ENCODE results near the gene MEOX2.

The MEOX2 gene

GRCh38 chr7:15687546-15688278, 1.2 kb upstream of the MEOX2 start:
- peak; percentile 6 for TF ChIP-seq CTCF (IDR thresholded peaks at IDR 0.05; ENCODE audit: low read depth, low read length)
- DNase-seq (ENCODE audit: low read depth in 2 of 2) = peak in 1 of 2 donors; percentile 40
- H3K4me3 ChIP-seq (replicated peaks in 1 of 2; ENCODE audit: low read depth in 2 of 2, low read length in 2 of 2) = peak overlapping the region in 1 of 2 donors; percentile 71

GRCh38 chr7:15686957-15687545, 568 bp upstream of the MEOX2 start:
- peak overlapping the region; percentile 46 to 71 for H3K4me3 ChIP-seq (replicated peaks in 1 of 2; ENCODE audit: low read depth in 2 of 2, low read length in 2 of 2)
- no peak for DNase-seq (ENCODE audit: low read depth in 2 of 2)
- no peak for TF ChIP-seq CTCF (IDR thresholded peaks at IDR 0.05; ENCODE audit: low read depth, low read length)

GRCh38 chr7:15685358-15686294, 857 bp downstream of the MEOX2 start:
- peak overlapping the region; percentile 46 to 71 for H3K4me3 ChIP-seq (replicated peaks in 1 of 2; ENCODE audit: low read depth in 2 of 2, low read length in 2 of 2)
- DNase-seq (ENCODE audit: low read depth in 2 of 2) = peak; percentile 80 to 84

GRCh38 chr7:15684871-15685270, 1.6 kb downstream of the MEOX2 start:
- DNase-seq (ENCODE audit: low read depth in 2 of 2) = peak; percentile 7 to 73
- TF ChIP-seq CTCF (IDR thresholded peaks at IDR 0.05; ENCODE audit: low read depth, low read length) = no peak
- H3K4me3 ChIP-seq (replicated peaks in 1 of 2; ENCODE audit: low read depth in 2 of 2, low read length in 2 of 2) = peak overlapping the region in 1 of 2 donors; percentile 71

More at GRCh38 chr7:15685358-15686294, 857 bp downstream of the MEOX2 start:
- no peak for TF ChIP-seq CTCF (IDR thresholded peaks at IDR 0.05; ENCODE audit: low read depth, low read length)

GRCh38 chr7:15684111-15684800, 2.2 kb downstream of the MEOX2 start:
- TF ChIP-seq CTCF (IDR thresholded peaks at IDR 0.05; ENCODE audit: low read depth, low read length) = no peak
- peak overlapping the region in 1 of 2 donors; percentile 71 for H3K4me3 ChIP-seq (replicated peaks in 1 of 2; ENCODE audit: low read depth in 2 of 2, low read length in 2 of 2)
- DNase-seq (ENCODE audit: low read depth in 2 of 2) = peak; percentile 4 to 67

- TF ChIP-seq CTCF (IDR thresholded peaks at IDR 0.05; ENCODE audit: low read depth, low read length) = no peak
- DNase-seq (ENCODE audit: low read depth in 2 of 2) = peak in 1 of 2 donors; percentile 56
- peak overlapping the region in 1 of 2 donors; percentile 18 for H3K4me3 ChIP-seq (replicated peaks in 1 of 2; ENCODE audit: low read depth in 2 of 2, low read length in 2 of 2)
These were observed 3.7 kb downstream of the MEOX2 start for GRCh38 chr7:15682751-15683245.

All from cardiac fibroblast (primary cell).